SK-N-SH (cell line): ENCODE data around the gene PRDM10.

Source experiments
- SMC3 ChIP-seq: IDR thresholded peaks from 2 replicates; pipeline ENCODE4 v1.6.1; 2012; ENCODE audit warnings: low read depth, low read length, improper control_type of control experiment
- TF ChIP-seq, protein P1 (sequence below): fragments of 200-600 bp; sonication (generic); IDR thresholded peaks from 2 replicates; pipeline ENCODE4 v1.6.1; 2017; ENCODE audit warnings: antibody characterized with exemption, mild to moderate bottlenecking, moderate library complexity

GRCh38 chr11:130029137-130029536, 26.5 kb upstream of the PRDM10 start:
- TF ChIP-seq, protein P1, sequence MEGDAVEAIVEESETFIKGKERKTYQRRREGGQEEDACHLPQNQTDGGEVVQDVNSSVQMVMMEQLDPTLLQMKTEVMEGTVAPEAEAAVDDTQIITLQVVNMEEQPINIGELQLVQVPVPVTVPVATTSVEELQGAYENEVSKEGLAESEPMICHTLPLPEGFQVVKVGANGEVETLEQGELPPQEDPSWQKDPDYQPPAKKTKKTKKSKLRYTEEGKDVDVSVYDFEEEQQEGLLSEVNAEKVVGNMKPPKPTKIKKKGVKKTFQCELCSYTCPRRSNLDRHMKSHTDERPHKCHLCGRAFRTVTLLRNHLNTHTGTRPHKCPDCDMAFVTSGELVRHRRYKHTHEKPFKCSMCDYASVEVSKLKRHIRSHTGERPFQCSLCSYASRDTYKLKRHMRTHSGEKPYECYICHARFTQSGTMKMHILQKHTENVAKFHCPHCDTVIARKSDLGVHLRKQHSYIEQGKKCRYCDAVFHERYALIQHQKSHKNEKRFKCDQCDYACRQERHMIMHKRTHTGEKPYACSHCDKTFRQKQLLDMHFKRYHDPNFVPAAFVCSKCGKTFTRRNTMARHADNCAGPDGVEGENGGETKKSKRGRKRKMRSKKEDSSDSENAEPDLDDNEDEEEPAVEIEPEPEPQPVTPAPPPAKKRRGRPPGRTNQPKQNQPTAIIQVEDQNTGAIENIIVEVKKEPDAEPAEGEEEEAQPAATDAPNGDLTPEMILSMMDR, result no peak
- no peak for TF ChIP-seq SMC3
